HS-27A (cell line): Measurements from ENCODE around the gene FAM236A.
"Not testable (repeated sequence)": the region's sequence is repeated elsewhere in the genome, so short reads cannot be mapped to it uniquely, and the experiment has no call there.

Experiments
- DNase-seq: peaks from one replicate; pipeline ENCODE4 v3.0.0-alpha.2; 2012; ENCODE audit warnings: low read depth, missing footprints

FAM236A gene

GRCh38 chrX:72937906-72938305, at the start of gene FAM236A:
Gene FAM236A (plus strand): TSS chrX:72938206. CDS start chrX:72938263, 57 bp downstream.
- DNase-seq = not testable (repeated sequence)

GRCh38 chrX:72889740-72890139, 48.3 kb upstream of the FAM236A start:
- not testable (repeated sequence) for DNase-seq

DNA sequence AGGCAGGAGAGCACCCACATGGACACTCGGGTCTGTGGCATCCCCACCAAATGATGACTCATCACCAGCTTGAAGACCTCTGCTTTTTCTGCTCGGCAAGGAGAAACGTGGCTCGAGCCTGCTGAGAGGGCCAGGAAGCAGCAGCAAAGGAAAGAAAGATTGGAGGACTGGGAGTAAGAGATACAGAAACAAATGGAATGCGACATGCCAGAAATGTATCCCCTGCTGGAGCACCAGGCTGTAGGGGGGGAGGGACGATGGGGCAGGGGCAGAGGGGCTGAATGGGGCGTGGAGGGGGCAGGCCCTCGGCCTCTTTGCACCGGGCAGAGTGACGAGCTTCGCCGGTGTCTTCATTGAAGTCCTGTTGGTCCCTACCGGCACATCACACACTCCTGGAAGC, 25.7 kb upstream of the FAM236A start, which contains the start of gene FAM236C:
FAM236C (plus strand) TSS at position 301 of the 400 bp plus-strand sequence. CDS start 100 bp downstream, outside the sequence.
- DNase-seq = not testable (repeated sequence)

DNA sequence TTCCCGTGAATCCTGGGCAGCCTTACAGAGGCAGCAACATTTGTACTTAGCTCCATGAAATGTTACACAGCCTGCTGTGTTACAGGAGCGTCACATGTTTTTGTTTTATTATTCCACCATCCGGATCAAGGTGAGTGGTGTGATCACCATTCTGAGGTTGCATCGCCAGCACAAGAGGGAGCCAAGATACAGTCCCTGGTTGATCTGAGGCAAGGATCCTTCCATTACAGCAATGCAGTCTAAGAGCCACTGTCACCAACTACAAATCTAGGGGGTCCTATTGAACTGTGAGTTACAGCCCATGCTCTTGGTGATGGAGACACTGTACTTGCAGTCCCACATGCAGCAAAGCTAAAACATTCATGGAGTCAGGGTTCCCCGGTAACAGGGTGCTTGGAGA, 21.9 kb upstream of the FAM236A start:
- DNase-seq = not testable (repeated sequence)

- not testable (repeated sequence) for DNase-seq
These were observed 5.7 kb upstream of the FAM236A start for GRCh38 chrX:72932283-72932682.

GRCh38 chrX:72936455-72936854, 1.6 kb upstream of the FAM236A start:
- DNase-seq = not testable (repeated sequence)

DNA sequence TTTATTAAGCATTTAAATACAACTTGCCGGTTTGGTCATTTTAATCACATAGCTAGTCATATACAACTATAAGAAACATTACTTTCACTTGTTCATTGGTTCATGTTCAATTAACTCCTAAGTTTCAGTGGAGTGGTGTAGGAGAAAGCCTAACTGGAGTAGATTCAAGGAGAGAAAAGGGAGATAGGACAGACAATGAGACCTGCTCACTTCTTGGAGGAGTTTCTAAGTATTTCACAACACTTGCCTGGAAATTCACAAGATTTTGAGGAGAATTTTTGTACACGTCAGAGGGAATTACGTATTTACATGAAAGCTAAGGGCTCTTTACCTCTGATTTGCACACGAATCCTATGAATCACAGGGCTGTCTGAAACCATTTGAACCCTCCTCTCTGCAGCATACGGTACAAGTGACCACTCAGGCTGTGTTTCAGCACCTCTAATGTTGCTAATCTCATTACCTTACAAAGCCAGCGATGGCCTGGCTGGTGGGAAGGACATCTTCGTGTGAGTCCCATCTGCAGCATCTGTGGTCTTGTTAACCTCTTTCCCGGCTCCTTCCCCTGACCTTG, 1.0 kb upstream of the FAM236A start:
- DNase-seq = not testable (repeated sequence)

GRCh38 chrX:72942272-72942671, 4.3 kb downstream of the FAM236A start:
- not testable (repeated sequence) for DNase-seq

- DNase-seq = not testable (repeated sequence)
These were observed 5.2 kb downstream of the FAM236A start for GRCh38 chrX:72943035-72943818.

DNA sequence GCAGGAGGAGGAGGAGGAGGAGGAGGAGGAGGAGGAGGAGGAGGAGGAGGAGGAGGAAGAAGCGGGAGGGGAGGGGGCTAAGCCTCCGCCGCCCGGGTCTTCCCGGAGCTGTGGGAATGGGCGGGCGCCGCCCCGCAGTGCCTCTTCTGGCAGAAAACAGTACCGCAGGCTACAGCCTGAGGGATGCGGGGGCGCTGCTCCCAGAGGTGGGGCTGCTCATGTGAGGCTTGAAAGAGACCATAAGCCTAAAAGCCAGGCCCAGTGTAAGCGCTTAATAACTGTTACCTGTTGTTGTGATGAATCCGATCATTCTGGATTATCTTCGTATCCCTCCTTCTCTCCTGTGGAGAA, 5.8 kb downstream of the FAM236A start, which contains the start of gene DMRTC1:
DMRTC1 (minus strand) TSS at position 19 of the 351 bp plus-strand sequence. CDS start 68,143 bp downstream, outside the sequence.
- DNase-seq = not testable (repeated sequence)

DNA sequence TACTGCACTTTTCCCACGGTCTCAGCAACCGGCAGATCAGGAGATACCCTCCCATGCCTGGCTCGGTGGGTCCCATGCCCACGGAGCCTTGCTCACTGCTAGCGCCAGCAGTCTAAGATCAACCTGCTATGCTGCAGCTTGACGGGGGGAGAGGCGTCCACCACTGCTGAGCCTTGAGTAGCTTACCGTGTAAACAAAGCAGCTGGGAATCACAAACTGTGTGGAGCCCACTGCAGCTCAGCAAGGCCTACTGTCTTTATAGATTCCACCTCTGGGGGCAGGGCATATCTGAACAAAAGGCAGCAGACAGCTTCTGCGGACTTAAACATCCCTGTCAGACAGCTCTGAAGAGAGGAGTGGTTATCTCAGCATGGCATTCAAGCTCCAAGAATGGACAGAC, 22.0 kb downstream of the FAM236A start:
- not testable (repeated sequence) for DNase-seq

DNA sequence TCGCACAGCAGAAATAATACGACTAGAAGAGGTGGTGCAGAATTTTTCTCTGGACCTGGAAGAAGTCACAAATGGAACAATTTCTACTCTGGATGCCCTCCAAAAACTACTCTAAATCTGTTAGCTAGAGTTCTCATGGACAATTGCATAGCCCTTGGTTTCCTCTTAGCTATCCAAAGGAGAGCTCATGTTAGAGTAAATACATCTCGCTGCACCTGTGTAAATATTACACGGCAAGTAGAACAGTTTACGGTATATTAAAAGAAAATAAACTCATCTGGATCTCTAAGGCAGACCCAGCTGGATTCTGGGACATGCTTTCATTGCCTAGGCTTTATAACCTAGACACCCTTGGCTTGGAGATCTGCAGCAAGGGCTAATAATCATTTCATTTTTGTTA, 33.9 kb downstream of the FAM236A start:
- not testable (repeated sequence) for DNase-seq

- not testable (repeated sequence) for DNase-seq
These were observed 36.9 kb downstream of the FAM236A start for GRCh38 chrX:72974885-72975284.

DNA sequence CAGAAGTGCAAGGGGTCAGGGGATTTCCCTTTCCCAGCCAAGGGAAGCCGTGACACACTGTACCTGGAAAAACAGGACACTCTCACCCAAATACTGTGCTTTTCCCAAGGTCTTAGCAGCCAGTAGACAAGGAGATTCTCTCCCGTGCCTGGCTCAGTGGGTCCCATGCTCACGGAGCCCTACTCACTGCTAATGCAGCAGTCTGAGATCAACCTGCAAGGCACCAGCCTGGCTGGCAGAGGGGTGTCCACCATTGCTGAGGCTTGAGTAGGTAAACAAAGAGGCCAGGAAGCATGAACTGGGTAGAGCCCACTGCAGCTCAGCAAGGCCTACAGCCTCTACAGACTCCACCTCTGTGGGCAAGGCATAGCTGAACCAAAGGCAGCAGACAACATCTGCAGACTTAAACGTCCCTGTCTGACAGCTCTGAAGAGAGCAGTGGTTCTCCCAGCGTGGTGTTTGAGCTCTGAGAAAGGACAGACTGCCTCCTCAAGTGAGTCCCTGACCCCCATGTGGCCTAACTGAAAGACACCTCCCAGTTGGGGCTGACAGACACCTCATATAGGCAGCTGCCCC, 43.0 kb downstream of the FAM236A start:
- DNase-seq = not testable (repeated sequence)
